PC-3 (cell line): Measurements from ENCODE around the gene ARHGAP15. TPM values are rescaled to one million over a fixed set of nuclear protein-coding genes. Genes with fewer than 3 reads are reported as not detected.

ENCODE experiments used
- ATAC-seq: fragments of 200-7000 bp; cut with Tn5 transposase; 2 replicates; pipeline ENCODE4 v1.9.1; 2020; ENCODE audit warnings: mild to moderate bottlenecking, moderate library complexity
- BruUV-seq: library from RNA; stranded (reverse); fragments of 400-500 nt; replicated peaks from 2 replicates; lab custom pipeline; 2021; lab: Mats Ljungman, UMichigan
- CTCF ChIA-PET: fragments of 300-600 bp; sonication (Branson Sonifier 250); formaldehyde crosslinking; loops from one replicate; lab custom pipeline; 2022; ENCODE audit warnings: antibody characterized with exemption; lab: Charles Lee
- POLR2A ChIA-PET: fragments of 300-600 bp; sonication (Branson Sonifier 250); formaldehyde crosslinking; loops from one replicate; lab custom pipeline; 2022; ENCODE audit warnings: antibody characterized with exemption; ENCODE audit not compliant: unreplicated experiment; lab: Charles Lee
- DNase-seq: peaks from one replicate; pipeline ENCODE4 v3.0.0-alpha.2; 2015
- H2AFZ ChIP-seq: fragments of 300-600 bp; sonication (generic); 2 replicates; pipeline ENCODE4 v1.6.0; 2016; ENCODE audit warnings: antibody characterized with exemption, low read length
- H3F3A ChIP-seq: fragments of 300-600 bp; sonication (generic); one replicate; pipeline ENCODE4 v1.6.0; 2017; ENCODE audit warnings: antibody characterized with exemption, low read length, control low read depth, mild to moderate bottlenecking; ENCODE audit not compliant: unreplicated experiment
- H3K27ac ChIP-seq: fragments of 300-600 bp; sonication (generic); 2 replicates; pipeline ENCODE4 v1.5.1; 2016; ENCODE audit warnings: mild to moderate bottlenecking, low read length
- H3K27me3 ChIP-seq: fragments of 300-600 bp; sonication (generic); 2 replicates; pipeline ENCODE4 v1.6.1; 2016; ENCODE audit warnings: low read length, mixed read lengths
- H3K36me3 ChIP-seq: fragments of 300-600 bp; sonication (generic); 2 replicates; pipeline ENCODE4 v1.6.1; 2016; ENCODE audit warnings: low read depth, mixed run types, low read length, mixed read lengths
- H3K4me1 ChIP-seq: fragments of 300-600 bp; sonication (generic); 2 replicates; pipeline ENCODE4 v1.5.1; 2016; ENCODE audit warnings: low read length; ENCODE audit not compliant: insufficient read depth
- H3K4me2 ChIP-seq: fragments of 300-600 bp; sonication (generic); 2 replicates; pipeline ENCODE4 v1.6.0; 2016; ENCODE audit warnings: low read length
- H3K4me3 ChIP-seq: fragments of 300-600 bp; sonication (generic); 2 replicates; pipeline ENCODE4 v1.5.1; 2016; ENCODE audit warnings: mild to moderate bottlenecking, low read length, mixed read lengths
- H3K79me2 ChIP-seq: fragments of 300-600 bp; sonication (generic); 2 replicates; pipeline ENCODE4 v1.6.1; 2017; ENCODE audit warnings: low read length, mixed read lengths
- H3K9ac ChIP-seq: fragments of 300-600 bp; sonication (generic); 2 replicates; pipeline ENCODE4 v1.6.0; 2016; ENCODE audit warnings: mild to moderate bottlenecking, low read length
- H3K9me2 ChIP-seq: fragments of 300-600 bp; sonication (generic); replicated peaks from 2 replicates; pipeline ENCODE4 v1.6.1; 2016; ENCODE audit warnings: mixed run types, low read length, mixed read lengths
- H3K9me3 ChIP-seq: fragments of 300-600 bp; sonication (generic); 2 replicates; pipeline ENCODE4 v1.6.1; 2016; ENCODE audit warnings: low read length, mixed read lengths
- H4K20me1 ChIP-seq: fragments of 300-600 bp; sonication (generic); 2 replicates; pipeline ENCODE4 v1.6.1; 2016; ENCODE audit warnings: low read length, mixed read lengths
- EZH2 ChIP-seq: fragments of 300-600 bp; sonication (generic); IDR thresholded peaks from one replicate; pipeline ENCODE4 v1.6.1; 2017; ENCODE audit warnings: antibody characterized with exemption, mild to moderate bottlenecking, low read length; ENCODE audit not compliant: unreplicated experiment
- EZH2phosphoT487 ChIP-seq: fragments of 300-600 bp; sonication (generic); IDR thresholded peaks from 2 replicates; pipeline ENCODE4 v1.6.1; 2018; ENCODE audit warnings: mild to moderate bottlenecking, antibody characterized with exemption, low read length, borderline replicate concordance
- intact Hi-C: fragments of 100-400 bp; cut with micrococcal nuclease; formaldehyde crosslinking; loops from 2 replicates; pipeline ENCODE4 v1.9.0; 2023
- total RNA-seq: library from RNA; depleted of rRNA; stranded (reverse); fragments of >200 nt; gene quantifications from 2 replicates; pipeline ENCODE4 v1.2.3, GENCODE V29; 2014
- TF ChIP-seq, protein P1 (sequence below): fragments of 300-600 bp; sonication (generic); conservative IDR thresholded peaks from 2 replicates; pipeline ENCODE4 v1.5.1; 2017; ENCODE audit warnings: antibody characterized with exemption, low read depth, mild to moderate bottlenecking, low read length

Gene ARHGAP15
- total RNA-seq, 1 experiment from 2014 or later = not detected

- H3K27me3 ChIP-seq = no peaks in the 10 kb centered on the region
- no peaks in the 10 kb centered on the region for H3K9me3 ChIP-seq
- H3K4me2 ChIP-seq = no peak overlapping the region
- H3K79me2 ChIP-seq = no peaks in the 10 kb centered on the region
- no peak overlapping the region for H2AFZ ChIP-seq
- H3K4me3 ChIP-seq = no peak overlapping the region
- TF ChIP-seq, protein P1, sequence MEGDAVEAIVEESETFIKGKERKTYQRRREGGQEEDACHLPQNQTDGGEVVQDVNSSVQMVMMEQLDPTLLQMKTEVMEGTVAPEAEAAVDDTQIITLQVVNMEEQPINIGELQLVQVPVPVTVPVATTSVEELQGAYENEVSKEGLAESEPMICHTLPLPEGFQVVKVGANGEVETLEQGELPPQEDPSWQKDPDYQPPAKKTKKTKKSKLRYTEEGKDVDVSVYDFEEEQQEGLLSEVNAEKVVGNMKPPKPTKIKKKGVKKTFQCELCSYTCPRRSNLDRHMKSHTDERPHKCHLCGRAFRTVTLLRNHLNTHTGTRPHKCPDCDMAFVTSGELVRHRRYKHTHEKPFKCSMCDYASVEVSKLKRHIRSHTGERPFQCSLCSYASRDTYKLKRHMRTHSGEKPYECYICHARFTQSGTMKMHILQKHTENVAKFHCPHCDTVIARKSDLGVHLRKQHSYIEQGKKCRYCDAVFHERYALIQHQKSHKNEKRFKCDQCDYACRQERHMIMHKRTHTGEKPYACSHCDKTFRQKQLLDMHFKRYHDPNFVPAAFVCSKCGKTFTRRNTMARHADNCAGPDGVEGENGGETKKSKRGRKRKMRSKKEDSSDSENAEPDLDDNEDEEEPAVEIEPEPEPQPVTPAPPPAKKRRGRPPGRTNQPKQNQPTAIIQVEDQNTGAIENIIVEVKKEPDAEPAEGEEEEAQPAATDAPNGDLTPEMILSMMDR = no peak
- TF ChIP-seq EZH2 = no peak
- TF ChIP-seq EZH2phosphoT487 = no peak
- H3F3A ChIP-seq = no peaks in the 10 kb centered on the region
- H3K9me2 ChIP-seq = no peaks in the 10 kb centered on the region
- H4K20me1 ChIP-seq = no peaks in the 10 kb centered on the region
- peaks cover 13% of the 10 kb centered on the region for H3K4me1 ChIP-seq
- no peak overlapping the region for H3K9ac ChIP-seq
- no peak for DNase-seq
- CTCF ChIA-PET = no interaction called here
- POLR2A ChIA-PET = no interaction called here
- no peak for ATAC-seq
- H3K27ac ChIP-seq = no peak overlapping the region
- no peaks in the 10 kb centered on the region for H3K36me3 ChIP-seq
- intact Hi-C loops = no loop called here
- no TSS peak for BruUV-seq
These were observed 396.2 kb downstream of the ARHGAP15 start for GRCh38 chr2:143525402-143525860.

DNA sequence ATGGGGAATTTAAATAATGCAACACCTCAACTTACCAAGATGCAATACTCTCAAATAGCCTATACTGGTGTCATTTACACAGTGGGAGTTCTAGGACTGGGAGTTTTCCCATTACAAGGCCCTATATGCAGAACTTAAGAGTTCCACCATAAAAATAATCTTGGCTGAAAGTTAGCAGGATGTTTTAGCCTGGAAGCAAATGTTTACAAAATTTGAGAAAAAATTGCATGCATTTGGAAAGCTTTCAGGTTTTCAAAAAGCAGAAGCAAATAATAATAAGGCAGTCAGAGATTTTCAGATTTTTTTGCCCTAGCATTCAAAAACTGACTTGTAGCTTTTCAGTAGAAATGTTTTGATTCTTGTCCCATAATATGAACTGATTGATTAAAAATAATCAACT lies 397.3 kb downstream of the ARHGAP15 start:
- DNase-seq (no peak), ATAC-seq (no peak)
- Histone ChIP-seq H3K36me3 (no peaks in the 10 kb centered on the region), H3K9me2 (no peaks in the 10 kb centered on the region), H3K4me2 (no peak overlapping the region), H3K27ac (no peak overlapping the region), H3K9me3 (no peaks in the 10 kb centered on the region), H3F3A (no peaks in the 10 kb centered on the region), H2AFZ (no peak overlapping the region), H3K4me3 (no peak overlapping the region), H3K9ac (no peak overlapping the region), H4K20me1 (no peaks in the 10 kb centered on the region), H3K27me3 (no peaks in the 10 kb centered on the region), H3K79me2 (no peaks in the 10 kb centered on the region), H3K4me1 (peaks cover 13% of the 10 kb centered on the region)
- POLR2A ChIA-PET = no interaction called here
- intact Hi-C loops = no loop called here
- CTCF ChIA-PET = no interaction called here
- TF ChIP-seq EZH2 (no peak), EZH2phosphoT487 (no peak)
- TF ChIP-seq, protein P1 = no peak
- no TSS peak for BruUV-seq

GRCh38 chr2:143528021-143528420 lies 398.8 kb downstream of the ARHGAP15 start:
- ChIA-PET CTCF (no interaction called here), POLR2A (no interaction called here)
- H3F3A ChIP-seq = no peaks in the 10 kb centered on the region
- BruUV-seq = no TSS peak
- DNase-seq = no peak
- H3K4me2 ChIP-seq = no peak overlapping the region
- no peak overlapping the region for H3K9ac ChIP-seq
- H2AFZ ChIP-seq = no peak overlapping the region
- H3K4me1 ChIP-seq = peaks cover 13% of the 10 kb centered on the region
- no peaks in the 10 kb centered on the region for H3K27me3 ChIP-seq
- H4K20me1 ChIP-seq = no peaks in the 10 kb centered on the region
- no peak overlapping the region for H3K27ac ChIP-seq
- H3K79me2 ChIP-seq = no peaks in the 10 kb centered on the region
- no peak overlapping the region for H3K4me3 ChIP-seq
- no peaks in the 10 kb centered on the region for H3K9me3 ChIP-seq
- ATAC-seq = no peak
- no peak for TF ChIP-seq EZH2phosphoT487
- intact Hi-C loops = no loop called here
- no peaks in the 10 kb centered on the region for H3K36me3 ChIP-seq
- no peaks in the 10 kb centered on the region for H3K9me2 ChIP-seq
